Measurements from ENCODE around the gene SLC25A52.
A peak's percentile ranks its signal among the peaks of the same experiment; 100 is the strongest.
"Not testable (repeated sequence)": the region's sequence is repeated elsewhere in the genome, so short reads cannot be mapped to it uniquely, and the experiment has no call there.

The SLC25A52 gene

GRCh38 chr18:31760695-31761094 is at the start of gene SLC25A52:
Gene SLC25A52, minus strand, starts transcription at chr18:31760880. Its CDS starts 219 bp downstream, at chr18:31760661.
- DNase-seq (ENCODE audit: low read depth, low spot score) = no peak

- DNase-seq (ENCODE audit: low read depth, low spot score) = not testable (repeated sequence)
These were observed 48.4 kb upstream of the SLC25A52 start for GRCh38 chr18:31809049-31809448.

- DNase-seq (ENCODE audit: low read depth, low spot score) = no peak
These were observed 40.4 kb upstream of the SLC25A52 start for GRCh38 chr18:31801078-31801477.

- DNase-seq (ENCODE audit: low read depth, low spot score) = not testable (repeated sequence)
These were observed 38.6 kb upstream of the SLC25A52 start for GRCh38 chr18:31799257-31799656.

- DNase-seq (ENCODE audit: low read depth, low spot score) = no peak
These were observed 37.7 kb upstream of the SLC25A52 start for GRCh38 chr18:31798399-31798798.

GRCh38 chr18:31795747-31796146 is 35.1 kb upstream of the SLC25A52 start:
- DNase-seq (ENCODE audit: low read depth, low spot score) = no peak

GRCh38 chr18:31793531-31793930 is 32.9 kb upstream of the SLC25A52 start:
- DNase-seq (ENCODE audit: low read depth, low spot score) = no peak

- no peak for DNase-seq (ENCODE audit: low read depth, low spot score)
These were observed 31.9 kb upstream of the SLC25A52 start for GRCh38 chr18:31792580-31792911.

- DNase-seq (ENCODE audit: low read depth, low spot score) = no peak
These were observed 31.3 kb upstream of the SLC25A52 start for GRCh38 chr18:31791817-31792579.

- DNase-seq (ENCODE audit: low read depth, low spot score) = no peak
These were observed 28.7 kb upstream of the SLC25A52 start for GRCh38 chr18:31789409-31789808.

- no peak for DNase-seq (ENCODE audit: low read depth, low spot score)
These were observed 22.4 kb upstream of the SLC25A52 start for GRCh38 chr18:31783059-31783458.

GRCh38 chr18:31778391-31778950 is 17.8 kb upstream of the SLC25A52 start:
- no peak for DNase-seq (ENCODE audit: low read depth, low spot score)

GRCh38 chr18:31776093-31776492 is 15.4 kb upstream of the SLC25A52 start:
- no peak for DNase-seq (ENCODE audit: low read depth, low spot score)

- DNase-seq (ENCODE audit: low read depth, low spot score) = no peak
These were observed 14.3 kb upstream of the SLC25A52 start for GRCh38 chr18:31774962-31775361.

- DNase-seq (ENCODE audit: low read depth, low spot score) = no peak
These were observed 13.8 kb upstream of the SLC25A52 start for GRCh38 chr18:31774477-31774785.

GRCh38 chr18:31773774-31774476 is 13.2 kb upstream of the SLC25A52 start:
- DNase-seq (ENCODE audit: low read depth, low spot score) = no peak

- DNase-seq (ENCODE audit: low read depth, low spot score) = no peak
These were observed 12.0 kb upstream of the SLC25A52 start for GRCh38 chr18:31772699-31773098.

GRCh38 chr18:31750273-31750672 is 10.4 kb downstream of the SLC25A52 start:
- DNase-seq (ENCODE audit: low read depth, low spot score) = no peak

GRCh38 chr18:31746396-31746795 is 14.3 kb downstream of the SLC25A52 start:
- no peak for DNase-seq (ENCODE audit: low read depth, low spot score)

- DNase-seq (ENCODE audit: low read depth, low spot score) = no peak
These were observed 16.2 kb downstream of the SLC25A52 start for GRCh38 chr18:31744321-31745067.

GRCh38 chr18:31743600-31743999 is 17.1 kb downstream of the SLC25A52 start:
- DNase-seq (ENCODE audit: low read depth, low spot score) = not testable (repeated sequence)

GRCh38 chr18:31741097-31741735 is 19.5 kb downstream of the SLC25A52 start:
- peak; percentile 42 for DNase-seq (ENCODE audit: low read depth, low spot score)
